Cardiac muscle cell (in vitro differentiated cells and primary cell): Measurements from ENCODE around the gene PRXL2B. TPM values are rescaled to one million over a fixed set of nuclear protein-coding genes. Genes with fewer than 3 reads are reported as not detected.
A peak's percentile ranks its signal among the peaks of the same experiment; 100 is the strongest.

Source experiments
- DNase-seq, 2 donors: peaks; one replicate each; pipeline versions ENCODE4 v3.0.0 to v3.0.0-alpha.2; 2010 to 2017; ENCODE audit warnings: low read depth in 1 of 2, low spot score in 1 of 2
- H3K27ac ChIP-seq: fragments of 200-600 bp; sonication (generic); 2 replicates; pipeline ENCODE4 v1.5.1; 2016
- H3K27me3 ChIP-seq: fragments of 200-600 bp; sonication (generic); 2 replicates; pipeline ENCODE4 v1.6.0; 2016; ENCODE audit warnings: control low read depth
- H3K36me3 ChIP-seq: fragments of 200-600 bp; sonication (generic); 2 replicates; pipeline ENCODE4 v1.5.1; 2016; ENCODE audit warnings: control low read depth
- H3K4me1 ChIP-seq: fragments of 200-600 bp; sonication (generic); 2 replicates; pipeline ENCODE4 v1.8.1; 2017; ENCODE audit warnings: low read depth, mild to moderate bottlenecking, mixed run types
- H3K4me3 ChIP-seq: fragments of 200-600 bp; sonication (generic); 2 replicates; pipeline ENCODE4 v1.5.1; 2016; ENCODE audit warnings: mild to moderate bottlenecking
- H3K9me3 ChIP-seq: fragments of 200-600 bp; sonication (generic); 2 replicates; pipeline ENCODE4 v1.5.1; 2017; ENCODE audit warnings: low read depth, mild to moderate bottlenecking, control low read depth
- CTCF ChIP-seq: IDR thresholded peaks from 2 replicates; pipeline ENCODE4 v1.5.1; 2012; ENCODE audit warnings: low read depth, mild to moderate bottlenecking, low read length
- polyA plus RNA-seq: library from polyadenylated mRNA; unstranded; fragments of >200 nt; fragmentation: Nextera tagmentation; extraction: Ambion mirVana; gene quantifications from 2 replicates; pipeline ENCODE4 v1.2.1, GENCODE V29; 2016
- total RNA-seq: library from RNA; depleted of rRNA; stranded (reverse); fragments of >200 nt; gene quantifications from 2 replicates; pipeline ENCODE4 v1.2.3, GENCODE V29; 2016

PRXL2B gene
- total and polyA plus RNA-seq, 2 experiments from 2014 or later = 53.0 to 59.5 TPM

GRCh38 chr1:2585318-2586092, 1.1 kb upstream of the PRXL2B start:
- Histone ChIP-seq H3K9me3 (no peaks in the 10 kb centered on the region), H3K27ac (peak overlapping the region; percentile 93), H3K27me3 (no peaks in the 10 kb centered on the region), H3K4me3 (peak overlapping the region; percentile 58), H3K36me3 (no peaks in the 10 kb centered on the region), H3K4me1 (peaks cover 11% of the 10 kb centered on the region)
- peak; percentile 54 to 63 for DNase-seq
- no peak for TF ChIP-seq CTCF

- Histone ChIP-seq H3K36me3 (no peaks in the 10 kb centered on the region), H3K27me3 (no peaks in the 10 kb centered on the region), H3K4me3 (peak overlapping the region; percentile 58), H3K4me1 (peaks cover 11% of the 10 kb centered on the region), H3K9me3 (no peaks in the 10 kb centered on the region), H3K27ac (no peak overlapping the region)
- TF ChIP-seq CTCF = no peak
- peak; percentile 38 to 51 for DNase-seq
Observed at GRCh38 chr1:2587071-2587859, 688 bp downstream of the PRXL2B start.

GRCh38 chr1:2587860-2588571, 1.4 kb downstream of the PRXL2B start:
- Histone ChIP-seq H3K27me3 (no peaks in the 10 kb centered on the region), H3K36me3 (no peaks in the 10 kb centered on the region), H3K4me1 (peaks cover 11% of the 10 kb centered on the region), H3K4me3 (no peak overlapping the region), H3K9me3 (no peaks in the 10 kb centered on the region), H3K27ac (no peak overlapping the region)
- no peak for DNase-seq
- TF ChIP-seq CTCF = no peak

- no peak overlapping the region for H3K27ac ChIP-seq
- DNase-seq = no peak
- no peak for TF ChIP-seq CTCF
- H3K36me3 ChIP-seq = no peaks in the 10 kb centered on the region
- no peak overlapping the region for H3K4me3 ChIP-seq
- H3K4me1 ChIP-seq = peaks cover 11% of the 10 kb centered on the region
- H3K9me3 ChIP-seq = no peaks in the 10 kb centered on the region
- H3K27me3 ChIP-seq = no peaks in the 10 kb centered on the region
Observed at GRCh38 chr1:2588661-2589430, 2.3 kb downstream of the PRXL2B start.
